HG03280 (cell line): ENCODE results near the gene CGB2.
"Not testable (repeated sequence)": the region's sequence is repeated elsewhere in the genome, so short reads cannot be mapped to it uniquely, and the experiment has no call there.

Source experiments
- ATAC-seq: cut with Tn5 transposase; IDR thresholded peaks from one replicate; pipeline ENCODE4 v1.9.1; 2021; ENCODE audit warnings: mild to moderate bottlenecking, moderate library complexity; ENCODE audit not compliant: unreplicated experiment

CGB2 gene

DNA sequence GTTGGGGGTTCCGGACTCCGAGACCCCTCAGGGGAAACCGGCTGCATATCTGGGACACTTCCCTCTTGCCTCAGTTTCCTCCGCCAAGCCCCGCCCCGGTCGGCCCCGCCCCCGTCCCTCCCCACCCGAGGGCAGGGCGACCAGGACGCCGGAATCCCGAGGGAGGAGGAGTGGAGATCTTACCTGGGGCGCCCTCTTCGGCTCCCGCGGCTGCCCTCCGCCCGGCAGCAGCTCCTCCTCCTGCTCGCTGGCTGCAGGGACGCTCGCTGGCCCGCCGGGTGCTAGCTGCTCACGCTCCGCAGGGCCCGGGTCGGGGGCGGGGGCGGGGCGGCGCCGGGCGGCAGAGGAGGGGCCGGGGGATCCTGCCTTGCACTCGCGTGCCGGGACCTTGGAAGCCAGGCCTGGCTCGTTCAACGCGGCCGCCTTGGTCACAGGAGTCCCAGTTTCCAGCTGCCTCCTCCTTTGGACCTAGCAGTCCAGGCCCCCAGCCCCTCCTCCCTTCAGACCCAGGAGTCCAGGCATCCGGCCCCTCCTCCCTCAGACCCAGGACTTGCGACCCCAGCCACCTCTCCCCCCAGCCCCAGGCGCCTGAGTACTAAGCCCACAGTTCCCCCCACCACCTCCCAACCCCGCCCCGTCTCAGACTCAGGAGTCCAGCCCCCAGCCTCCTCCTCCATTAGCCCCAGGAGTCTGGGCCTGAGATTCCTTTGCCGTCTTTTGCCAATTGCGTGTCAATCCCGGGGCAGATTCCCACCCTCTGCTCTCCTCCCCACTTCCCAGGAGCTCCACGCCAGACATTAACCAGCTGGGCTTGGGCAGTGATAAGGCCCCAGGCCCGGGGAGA, 33.3 kb downstream of the CGB2 start, which contains the start of gene NTF4:
Gene NTF4, minus strand, starts transcription at position 51 of the 844 bp plus-strand sequence. CDS start 2,821 bp downstream, outside the sequence.
- ATAC-seq = no peak

DNA sequence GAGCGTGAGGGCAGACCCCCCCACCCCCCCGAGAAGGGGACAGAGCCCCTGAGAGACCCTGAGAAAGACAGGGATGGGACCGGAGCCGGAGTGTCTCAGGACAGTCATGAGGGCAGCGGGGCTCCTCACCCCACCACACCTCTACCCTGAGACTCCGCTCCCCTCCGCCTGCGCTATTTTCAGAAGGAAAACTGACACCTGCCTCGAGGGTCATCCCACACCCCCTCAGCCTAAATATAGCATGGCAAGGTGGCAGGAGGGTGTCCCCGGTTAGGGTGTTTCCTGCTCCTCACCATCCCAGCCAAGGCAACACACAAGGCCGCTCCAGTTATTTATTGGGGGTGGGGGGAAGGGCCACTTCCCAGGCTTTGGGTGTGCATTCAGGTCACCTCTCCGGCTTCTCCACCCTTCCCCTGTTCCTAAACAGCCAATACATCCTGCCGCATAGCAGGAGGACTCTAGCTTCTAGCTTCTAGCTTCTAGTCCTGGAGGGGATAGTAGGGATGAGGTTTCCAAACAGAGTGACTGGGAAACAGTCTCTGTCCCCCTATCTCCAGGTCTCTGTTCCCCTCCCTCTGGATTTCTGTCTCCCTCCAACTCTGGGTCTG, 34.3 kb downstream of the CGB2 start:
- no peak for ATAC-seq

DNA sequence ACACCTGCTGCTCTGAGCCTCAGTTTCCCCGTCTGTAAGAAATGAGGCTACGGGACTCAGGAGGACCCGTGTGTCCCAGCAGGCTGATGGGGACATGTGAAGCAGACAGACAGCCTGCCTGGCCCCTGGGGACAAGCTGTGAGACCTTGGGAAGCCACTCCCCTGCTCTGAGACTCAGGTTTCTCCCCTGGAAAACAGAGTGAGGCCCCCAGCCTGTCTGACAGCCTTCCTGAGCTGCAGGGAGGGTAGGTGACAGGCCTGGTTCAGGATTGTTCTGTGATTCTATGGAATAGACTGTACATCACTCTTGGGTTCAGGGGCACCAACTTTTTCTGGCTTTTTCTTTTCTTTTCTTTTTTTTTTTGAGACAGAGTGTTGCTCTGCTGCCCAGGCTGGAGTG, 35.9 kb downstream of the CGB2 start:
- ATAC-seq = no peak

DNA sequence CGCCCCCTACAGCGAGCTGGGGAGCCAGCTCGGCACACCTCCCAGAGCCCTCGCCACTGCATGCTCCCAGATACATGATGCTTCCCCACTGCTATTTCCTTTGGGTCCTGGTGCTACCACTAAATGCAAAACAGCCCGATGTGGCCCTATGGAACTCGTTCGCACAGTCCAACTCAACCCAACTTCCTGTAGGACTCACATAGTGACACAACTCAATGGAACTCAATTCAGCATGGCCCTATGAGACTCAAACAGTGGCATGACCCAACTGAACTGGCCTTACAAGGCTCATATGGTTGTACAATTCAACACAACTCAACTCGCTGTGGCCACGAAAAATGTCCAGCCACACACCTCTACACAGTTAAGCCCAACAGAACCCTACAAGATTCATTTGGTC, 37.3 kb downstream of the CGB2 start:
- no peak for ATAC-seq

DNA sequence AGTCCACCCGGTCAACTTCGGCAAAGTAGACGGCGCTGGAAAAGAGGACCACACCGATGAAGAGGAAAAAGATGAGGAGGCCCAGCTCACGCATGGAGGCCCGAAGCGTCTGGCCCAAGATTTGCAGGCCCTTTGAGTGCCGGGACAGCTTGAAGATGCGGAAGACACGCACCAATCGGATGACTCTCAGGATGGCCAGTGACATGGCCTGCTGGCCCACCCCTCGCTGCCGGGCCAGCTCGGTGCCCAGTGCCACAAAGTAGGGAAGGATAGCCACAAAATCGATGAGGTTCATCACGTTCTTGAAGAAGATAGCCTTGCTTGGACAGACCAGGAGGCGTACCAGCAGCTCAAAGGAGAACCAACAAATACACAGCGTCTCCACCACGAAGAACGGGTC, 38.7 kb downstream of the CGB2 start:
- no peak for ATAC-seq

DNA sequence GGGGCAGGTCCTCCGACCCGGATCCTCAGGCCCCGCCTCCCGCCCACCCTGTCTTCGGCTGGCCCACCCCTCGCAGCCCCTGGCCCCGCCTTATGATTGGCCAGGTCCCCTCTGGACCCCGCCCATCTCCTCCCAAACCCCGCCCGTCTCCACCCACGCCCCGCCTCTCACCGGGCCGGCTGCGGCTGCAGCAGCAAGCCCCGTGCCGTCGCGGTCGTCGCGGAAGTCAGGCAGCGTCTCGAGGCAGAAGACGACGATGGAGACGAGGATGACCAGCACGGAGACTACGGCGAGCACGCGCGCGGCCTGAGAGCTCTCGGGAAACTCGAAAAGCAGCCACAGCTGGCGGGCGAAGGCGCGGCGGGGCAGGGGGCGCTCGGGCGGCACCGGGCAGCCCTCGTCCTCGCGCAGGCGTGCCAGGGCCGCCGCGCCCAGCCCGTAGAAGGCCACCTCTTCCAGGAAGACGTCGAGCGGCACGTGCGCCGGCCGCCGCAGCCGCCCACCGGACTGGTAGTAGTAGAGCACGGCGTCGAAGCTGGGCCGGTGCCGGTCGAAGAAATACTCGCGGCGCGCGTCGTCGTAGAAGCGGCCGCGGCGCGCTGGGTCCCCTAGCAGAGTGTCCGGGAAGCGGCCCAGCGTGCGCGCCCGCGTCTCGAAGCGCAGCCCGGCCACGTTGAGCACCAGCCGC, 40.3 kb downstream of the CGB2 start:
- no peak for ATAC-seq

DNA sequence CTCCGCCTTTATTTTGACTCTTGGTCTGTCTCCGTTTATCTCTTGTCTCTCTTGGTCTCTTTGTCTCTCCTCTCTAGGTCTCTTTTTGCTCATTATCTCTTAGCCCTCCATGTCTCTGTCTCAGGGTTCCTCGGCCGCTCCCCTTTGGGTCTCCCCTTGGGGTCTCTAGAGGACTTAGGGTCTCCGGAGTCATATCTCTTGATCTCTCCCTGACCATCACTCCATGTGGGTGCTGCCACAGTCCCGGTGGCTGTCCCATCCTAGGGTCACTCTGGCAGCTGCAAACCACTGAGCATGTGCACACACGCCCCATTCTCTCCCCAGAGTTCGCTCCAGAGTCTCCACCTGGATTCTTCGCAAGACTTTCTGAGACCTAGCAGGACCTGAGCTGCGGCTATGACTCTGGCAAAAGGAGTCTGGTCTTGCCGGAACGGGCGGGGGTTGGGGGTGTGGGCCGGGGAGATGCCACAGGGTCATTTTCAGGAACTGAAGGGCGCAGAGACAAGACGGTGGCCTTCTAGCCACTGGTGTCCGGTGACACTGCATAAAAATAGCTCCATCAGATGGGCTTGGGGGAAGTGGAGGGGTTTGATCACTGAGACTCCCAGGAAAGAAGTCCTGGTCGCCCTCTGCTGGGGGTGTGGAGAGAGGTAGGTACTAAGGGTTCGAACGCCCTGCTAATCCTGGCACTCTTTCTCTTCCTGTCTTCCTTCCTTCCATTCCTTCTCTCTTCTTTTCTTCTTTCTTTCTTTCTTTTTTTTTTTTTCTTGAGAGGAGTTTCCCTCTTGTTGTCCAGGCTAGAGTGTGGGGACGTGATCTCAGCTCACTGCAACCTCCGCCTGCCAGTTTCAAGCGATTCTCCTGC, 42.1 kb downstream of the CGB2 start:
- no peak for ATAC-seq

DNA sequence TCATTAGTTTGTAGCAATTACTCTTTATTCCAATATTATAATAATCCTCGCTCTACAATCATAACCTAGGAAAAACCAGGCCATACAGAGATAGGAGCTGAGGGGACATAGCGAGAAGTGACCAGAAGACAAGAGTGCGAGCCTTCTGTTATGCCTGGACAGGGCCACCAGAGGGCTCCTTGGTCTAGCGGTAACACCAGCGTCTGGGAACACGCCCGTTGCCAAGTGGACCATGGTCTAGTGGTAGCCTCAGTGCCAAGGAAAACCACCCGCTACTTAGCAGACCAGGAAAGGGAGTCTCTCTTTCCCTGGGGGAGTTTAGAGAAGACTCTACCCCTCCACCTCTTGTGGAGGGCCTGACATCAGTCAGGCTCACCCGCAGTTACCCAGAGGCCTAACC, 43.2 kb downstream of the CGB2 start:
- not testable (repeated sequence) for ATAC-seq

DNA sequence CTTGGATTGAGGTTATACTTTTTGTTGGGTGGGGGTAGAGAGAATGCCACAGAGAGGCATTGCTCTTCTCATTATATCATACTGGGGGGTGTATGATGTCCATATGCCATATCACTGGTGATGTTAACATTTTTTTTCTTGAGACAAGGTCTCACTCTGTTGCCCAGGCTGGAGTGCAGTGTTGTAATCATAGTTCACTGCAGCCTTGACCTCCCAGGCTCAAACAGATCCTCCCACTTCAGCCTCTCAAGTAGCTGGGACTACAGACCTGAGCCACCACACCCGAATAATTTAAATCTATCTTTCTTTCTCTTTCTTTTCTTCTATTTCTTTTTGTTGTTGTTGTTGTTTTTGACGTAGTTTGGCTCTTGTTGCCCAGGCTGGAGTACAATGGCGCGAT, 48.7 kb downstream of the CGB2 start:
- no peak for ATAC-seq

DNA sequence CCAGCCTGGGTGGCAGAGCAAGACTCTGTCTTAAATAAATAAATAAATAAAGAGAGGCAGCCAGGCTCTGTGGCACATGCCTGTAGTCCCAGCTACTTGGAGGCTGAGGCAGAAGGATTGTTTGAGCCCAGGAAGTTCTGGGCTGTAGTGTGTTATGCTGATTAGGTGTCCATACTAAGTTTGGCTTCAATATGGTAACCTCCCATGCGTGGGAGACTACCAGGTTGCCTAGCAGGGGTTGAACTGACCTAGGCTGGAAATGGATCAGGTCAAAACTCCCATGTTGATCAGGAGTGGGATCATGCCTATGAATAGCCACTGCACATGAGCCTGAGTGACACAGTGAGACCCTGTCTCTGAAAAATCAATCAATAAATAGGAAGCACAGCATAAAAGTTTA, 49.6 kb downstream of the CGB2 start:
- ATAC-seq = no peak
